IMR-90 (cell line): ENCODE data around the gene CCM2. TPM values are rescaled to one million over a fixed set of nuclear protein-coding genes. Genes with fewer than 3 reads are reported as not detected.

Experiments
- ATAC-seq: fragments of 200-7000 bp; cut with Tn5 transposase; 2 replicates; pipeline ENCODE4 v1.9.1; 2020; ENCODE audit warnings: low read depth, mild to moderate bottlenecking, moderate library complexity
- BruUV-seq: library from RNA; stranded (reverse); fragments of 400-500 nt; replicated peaks from 2 replicates; lab custom pipeline; 2021; lab: Mats Ljungman, UMichigan
- CTCF ChIA-PET: fragments of 300-600 bp; formaldehyde crosslinking; extraction: SDS; loops from one replicate; lab custom pipeline; 2021; ENCODE audit warnings: antibody characterized with exemption; lab: Yijun Ruan, JAX
- POLR2A ChIA-PET: fragments of 300-600 bp; sonication (Branson Sonifier 250); formaldehyde crosslinking; loops from one replicate; lab custom pipeline; 2022; ENCODE audit warnings: antibody characterized with exemption; ENCODE audit not compliant: unreplicated experiment; lab: Charles Lee
- DNase-seq: peaks from one replicate; pipeline ENCODE4 v3.0.0; 2013
- H2AFZ ChIP-seq: replicated peaks from 2 replicates; pipeline ENCODE3; 2013; ENCODE audit warnings: low read length, mild to moderate bottlenecking; ENCODE audit not compliant: poor library complexity
- H2AK5ac ChIP-seq: 2 replicates; pipeline ENCODE4 v1.6.1; 2013; ENCODE audit warnings: low read depth, low read length, inconsistent platforms
- H2AK9ac ChIP-seq: replicated peaks from 2 replicates; pipeline ENCODE3; 2013; ENCODE audit warnings: mild to moderate bottlenecking, low read depth, low read length, moderate library complexity; ENCODE audit not compliant: poor library complexity
- H2BK120ac ChIP-seq: 2 replicates; pipeline ENCODE4 v1.6.1; 2013; ENCODE audit warnings: low read depth, low read length, inconsistent platforms
- H2BK15ac ChIP-seq: 3 replicates; pipeline ENCODE4 v1.6.1; 2013; ENCODE audit warnings: low read depth, low read length, inconsistent platforms
- H2BK20ac ChIP-seq: 2 replicates; pipeline ENCODE4 v1.6.1; 2013; ENCODE audit warnings: low read depth, mild to moderate bottlenecking, inconsistent platforms, low read length, moderate library complexity
- H2BK5ac ChIP-seq: 2 replicates; pipeline ENCODE4 v1.6.1; 2013; ENCODE audit warnings: mild to moderate bottlenecking, low read depth, low read length, inconsistent platforms; ENCODE audit not compliant: poor library complexity, severe bottlenecking
- H3K14ac ChIP-seq: replicated peaks from 2 replicates; pipeline ENCODE4 v1.6.1; 2013; ENCODE audit warnings: low read depth, low read length, inconsistent platforms
- H3K18ac ChIP-seq: 2 replicates; pipeline ENCODE4 v1.6.1; 2013; ENCODE audit warnings: low read depth, low read length, control low read depth
- H3K23ac ChIP-seq: 2 replicates; pipeline ENCODE4 v1.6.1; 2013; ENCODE audit warnings: low read depth, low read length, inconsistent platforms
- H3K27ac ChIP-seq: 2 replicates; pipeline ENCODE4 v1.5.1; 2013; ENCODE audit warnings: mild to moderate bottlenecking, control low read depth, low read length; ENCODE audit not compliant: insufficient read depth
- H3K27me3 ChIP-seq: 2 replicates; pipeline ENCODE4 v1.6.1; 2013; ENCODE audit warnings: low read length; ENCODE audit not compliant: control insufficient read depth, insufficient read depth
- H3K36me3 ChIP-seq: 2 replicates; pipeline ENCODE4 v1.6.1; 2013; ENCODE audit warnings: low read length, mixed read lengths; ENCODE audit not compliant: control insufficient read depth, insufficient read depth
- H3K4ac ChIP-seq: 2 replicates; pipeline ENCODE4 v1.6.1; 2013; ENCODE audit warnings: low read depth, low read length, inconsistent platforms
- H3K4me1 ChIP-seq: 2 replicates; pipeline ENCODE4 v1.6.1; 2013; ENCODE audit warnings: low read length, mixed read lengths; ENCODE audit not compliant: control insufficient read depth, insufficient read depth
- H3K4me2 ChIP-seq: 2 replicates; pipeline ENCODE4 v1.6.1; 2013; ENCODE audit warnings: low read depth, mild to moderate bottlenecking, control low read depth, low read length, moderate library complexity
- H3K4me3 ChIP-seq: 2 replicates; pipeline ENCODE4 v1.5.1; 2013; ENCODE audit warnings: low read depth, mild to moderate bottlenecking, control low read depth, low read length, moderate library complexity; ENCODE audit not compliant: insufficient read depth
- H3K56ac ChIP-seq: 2 replicates; pipeline ENCODE4 v1.6.1; 2013; ENCODE audit warnings: low read length, inconsistent platforms; ENCODE audit not compliant: insufficient read depth; ENCODE audit errors: extremely low read depth
- H3K79me1 ChIP-seq, 2 experiments: 2 replicates each; pipeline ENCODE4 v1.6.1; 2013; ENCODE audit warnings: low read length in 2 of 2, inconsistent platforms in 1 of 2, low read depth in 1 of 2
- H3K9ac ChIP-seq: 2 replicates; pipeline ENCODE4 v1.6.1; 2013; ENCODE audit warnings: low read depth, low read length, control low read depth
- H3K9me1 ChIP-seq: 2 replicates; pipeline ENCODE4 v1.6.1; 2013; ENCODE audit warnings: low read length, inconsistent platforms; ENCODE audit not compliant: insufficient read depth
- H3K9me3 ChIP-seq: 2 replicates; pipeline ENCODE4 v1.6.1; 2013; ENCODE audit warnings: low read length; ENCODE audit not compliant: control insufficient read depth, insufficient read depth
- H4K20me1 ChIP-seq: 2 replicates; pipeline ENCODE4 v1.6.1; 2013; ENCODE audit warnings: low read length, inconsistent platforms; ENCODE audit not compliant: insufficient read depth
- H4K5ac ChIP-seq: 2 replicates; pipeline ENCODE4 v1.6.1; 2013; ENCODE audit warnings: mild to moderate bottlenecking, low read depth, low read length, control low read depth
- H4K8ac ChIP-seq, 2 experiments: 2 replicates each; pipeline ENCODE4 v1.6.1; 2013; ENCODE audit warnings: low read depth in 2 of 2, low read length in 2 of 2, control low read depth in 1 of 2, inconsistent platforms in 1 of 2
- H4K91ac ChIP-seq: 2 replicates; pipeline ENCODE4 v1.6.1; 2013; ENCODE audit warnings: low read depth, low read length, inconsistent platforms; ENCODE audit not compliant: insufficient read depth
- CTCF ChIP-seq: conservative IDR thresholded peaks from 2 replicates; pipeline ENCODE4 v1.5.1; 2012; ENCODE audit warnings: mild to moderate bottlenecking, low read depth, low read length, improper control_type of control experiment
- WGBS, 2 experiments: methylation state at CpG; one replicate each; pipeline versions ENCODE4 v1.1.5 to v1.1.7; 2013; ENCODE audit warnings: missing lambda C conversion rate in 2 of 2; ENCODE audit not compliant: insufficient read length in 1 of 2; ENCODE audit errors: extremely low coverage in 2 of 2; 5-methylcytosine and 5-hydroxymethylcytosine counted together
- dilution Hi-C: fragments of 300-500 bp; cut with HindIII; formaldehyde crosslinking; loops from one replicate; pipeline ENCODE4 v1.14.3; 2018; ENCODE audit warnings: low sequenced_read_pairs; ENCODE audit not compliant: unreplicated experiment
- in situ Hi-C: fragments of 300-500 bp; cut with MboI; formaldehyde crosslinking; loops from 3 replicates; pipeline ENCODE4 v1.14.3; 2019; ENCODE audit warnings: low sequenced_read_pairs, inconsistent platforms, mixed read lengths
- intact Hi-C: fragments of 100-400 bp; cut with micrococcal nuclease; formaldehyde crosslinking; loops from 2 replicates; pipeline ENCODE4 v1.10.0; 2022
- polyA plus RNA-seq, 3 experiments: library from polyadenylated mRNA; depleted of rRNA; stranded (reverse); fragments of >200 nt; gene quantifications; 2 replicates each; pipeline ENCODE4 v1.2.3, GENCODE V29; 2012; ENCODE audit warnings: low replicate concordance in 1 of 3
- total RNA-seq: library from RNA; depleted of rRNA; stranded (reverse); fragments of >200 nt; gene quantifications from 2 replicates; pipeline ENCODE4 v1.2.3, GENCODE V29; 2012
- TF ChIP-seq, protein P1 (sequence below): fragments of 150-350 bp; IDR thresholded peaks from 2 replicates; pipeline ENCODE4 v1.6.1; 2016; ENCODE audit warnings: low read depth, mild to moderate bottlenecking, low read length, moderate library complexity, borderline replicate concordance

The CCM2 gene
- total and polyA plus RNA-seq, 2 of the 4 experiments (the other 2 are of a cell fraction): 65.2 to 78.5 TPM

- H3K4me3 ChIP-seq: no peak overlapping the region
- H3K18ac ChIP-seq: no peak overlapping the region
- no peaks in the 10 kb centered on the region for H3K36me3 ChIP-seq
- H4K91ac ChIP-seq: no peak overlapping the region
- DNase-seq: no peak
- no peak overlapping the region for H4K5ac ChIP-seq
- TF ChIP-seq CTCF: no peak
- TF ChIP-seq, protein P1, sequence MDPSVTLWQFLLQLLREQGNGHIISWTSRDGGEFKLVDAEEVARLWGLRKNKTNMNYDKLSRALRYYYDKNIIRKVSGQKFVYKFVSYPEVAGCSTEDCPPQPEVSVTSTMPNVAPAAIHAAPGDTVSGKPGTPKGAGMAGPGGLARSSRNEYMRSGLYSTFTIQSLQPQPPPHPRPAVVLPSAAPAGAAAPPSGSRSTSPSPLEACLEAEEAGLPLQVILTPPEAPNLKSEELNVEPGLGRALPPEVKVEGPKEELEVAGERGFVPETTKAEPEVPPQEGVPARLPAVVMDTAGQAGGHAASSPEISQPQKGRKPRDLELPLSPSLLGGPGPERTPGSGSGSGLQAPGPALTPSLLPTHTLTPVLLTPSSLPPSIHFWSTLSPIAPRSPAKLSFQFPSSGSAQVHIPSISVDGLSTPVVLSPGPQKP: no peak
- H3K56ac ChIP-seq: no peak overlapping the region
- peaks cover 15% of the 10 kb centered on the region for H3K27me3 ChIP-seq
- no peaks in the 10 kb centered on the region for H3K9me1 ChIP-seq
- no peaks in the 10 kb centered on the region for H3K9me3 ChIP-seq
- H2BK5ac ChIP-seq: no peak overlapping the region
- WGBS, 2 experiments: 78% methylated on average over 7 of the region's 16 CpGs; no CpG with 5 or more reads in 1 of the 2 experiments
- H3K79me1 ChIP-seq: no peaks in the 10 kb centered on the region
- H2BK120ac ChIP-seq: no peak overlapping the region
- no peak overlapping the region for H3K23ac ChIP-seq
- no TSS peak for BruUV-seq
- H2AFZ ChIP-seq: peak overlapping the region; percentile 32
- intact Hi-C loops: no loop called here
- H3K4me1 ChIP-seq: no peaks in the 10 kb centered on the region
- no peak overlapping the region for H2AK9ac ChIP-seq
- ChIA-PET CTCF (no interaction called here), POLR2A (no interaction called here)
- H4K20me1 ChIP-seq: no peaks in the 10 kb centered on the region
- no peak overlapping the region for H3K4me2 ChIP-seq
- no peak overlapping the region for H3K27ac ChIP-seq
- no peak overlapping the region for H2BK15ac ChIP-seq
- no peak overlapping the region for H2AK5ac ChIP-seq
- no peak overlapping the region for H3K14ac ChIP-seq
- H3K9ac ChIP-seq: no peak overlapping the region
- no peak overlapping the region for H3K4ac ChIP-seq
- no peak overlapping the region for H2BK20ac ChIP-seq
- no peak for ATAC-seq
- dilution Hi-C loops: no loop called here
- H4K8ac ChIP-seq: no peak overlapping the region
- in situ Hi-C loops: no loop called here
Observed at GRCh38 chr7:45122975-45123860, 123.2 kb downstream of the CCM2 start.
